Right lung (tissue), 10 donors: ENCODE data around the gene SCART1. TPM values are rescaled to one million over a fixed set of nuclear protein-coding genes. Genes with fewer than 3 reads are reported as not detected.
"Not testable (repeated sequence)": the region's sequence is repeated elsewhere in the genome, so short reads cannot be mapped to it uniquely, and the experiment has no call there.

Experiments
- DNase-seq, 2 donors: peaks; one replicate each; pipeline ENCODE4 v3.0.0-alpha.2; 2013
- long read RNA-seq, 8 donors: transcript quantifications; one replicate each; lab custom pipeline, GENCODE V29; 2026
- polyA plus RNA-seq, 5 donors: library from polyadenylated mRNA; unstranded; fragments of 120-200 nt; gene quantifications; one replicate each; pipeline versions ENCODE4 v1.2.1 to v1.2.3, GENCODE V29; 2013; ENCODE audit warnings: inconsistent platforms in 1 of 5, low replicate concordance in 1 of 5; ENCODE audit not compliant: insufficient read length in 5 of 5, insufficient read depth in 1 of 5

The SCART1 gene
- 1 to 10 TPM; 1.3 to 3.5 (median 2.3) TPM for polyA plus RNA-seq
- long read RNA-seq, donor 1: 0 reads
- long read RNA-seq, donor 2: 0 reads
- long read RNA-seq, donor 3: 0 reads
- long read RNA-seq, donor 4: 0 reads
- long read RNA-seq, donor 5: 0 reads
- long read RNA-seq, donor 6: 0 reads
- long read RNA-seq, donor 7, partial matches to known transcripts: 0 of 1 reads
- long read RNA-seq, donor 7, other reads (novel, unspliced or antisense): 0 of 1 reads
- long read RNA-seq, donor 8, partial matches to known transcripts: 0 of 1 reads
- long read RNA-seq, donor 8, other reads (novel, unspliced or antisense): 0 of 1 reads

DNA sequence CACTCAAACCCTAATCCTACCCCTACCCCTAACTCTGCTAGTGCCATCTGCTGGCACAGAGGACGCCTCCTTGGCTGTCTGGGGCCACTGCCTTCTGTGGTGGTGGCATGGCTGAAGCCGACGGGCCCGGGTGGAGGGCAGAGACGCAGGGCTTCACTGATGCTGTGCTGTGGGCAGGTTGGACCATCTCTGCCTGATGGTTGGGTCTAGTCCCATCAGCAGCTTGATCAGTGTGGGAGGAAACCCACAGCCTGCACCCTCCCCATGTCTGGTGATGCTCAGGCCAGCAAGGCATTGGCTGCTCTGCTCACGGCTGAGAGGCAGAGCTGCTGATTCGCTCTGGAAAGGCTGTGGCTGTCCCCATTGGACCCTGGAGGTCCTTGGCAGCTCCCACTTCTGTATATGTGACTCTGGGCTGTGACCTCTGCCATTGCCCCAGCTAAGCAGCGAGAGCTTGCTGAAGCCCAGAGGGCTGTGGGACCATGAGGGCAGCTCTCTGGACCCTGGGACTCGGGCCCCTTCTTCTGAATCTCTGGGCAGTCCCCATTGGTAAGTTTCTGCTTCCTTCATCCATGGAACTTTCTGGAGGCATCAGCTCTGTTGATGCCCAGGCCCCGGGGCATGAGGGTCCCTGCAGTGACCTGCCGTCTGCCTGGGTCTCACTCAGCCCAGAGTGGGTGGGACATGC, at the start of gene SCART1:
SCART1 (plus strand) TSS at position 430 of the 688 bp plus-strand sequence; CDS start at position 483, 53 bp downstream.
- no peak for DNase-seq

DNA sequence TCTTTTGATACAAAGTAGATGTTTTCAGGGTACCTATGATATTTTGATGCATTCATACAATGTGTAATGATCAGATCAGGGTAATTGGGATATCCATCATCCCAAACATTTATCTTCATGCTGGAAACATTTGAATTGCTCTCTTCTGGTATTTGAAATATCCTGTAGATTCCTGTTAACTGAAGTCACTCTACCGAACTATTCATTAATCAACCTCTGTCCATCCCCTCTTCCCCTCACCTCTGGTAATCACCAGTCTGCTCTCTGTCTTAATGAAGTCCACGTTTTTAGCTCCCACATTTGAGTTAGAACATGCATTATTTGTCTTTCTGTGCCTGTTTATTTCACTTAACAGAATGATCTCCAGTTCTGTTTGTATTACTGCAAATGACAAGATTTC, 48.5 kb upstream of the SCART1 start:
- DNase-seq: no peak

DNA sequence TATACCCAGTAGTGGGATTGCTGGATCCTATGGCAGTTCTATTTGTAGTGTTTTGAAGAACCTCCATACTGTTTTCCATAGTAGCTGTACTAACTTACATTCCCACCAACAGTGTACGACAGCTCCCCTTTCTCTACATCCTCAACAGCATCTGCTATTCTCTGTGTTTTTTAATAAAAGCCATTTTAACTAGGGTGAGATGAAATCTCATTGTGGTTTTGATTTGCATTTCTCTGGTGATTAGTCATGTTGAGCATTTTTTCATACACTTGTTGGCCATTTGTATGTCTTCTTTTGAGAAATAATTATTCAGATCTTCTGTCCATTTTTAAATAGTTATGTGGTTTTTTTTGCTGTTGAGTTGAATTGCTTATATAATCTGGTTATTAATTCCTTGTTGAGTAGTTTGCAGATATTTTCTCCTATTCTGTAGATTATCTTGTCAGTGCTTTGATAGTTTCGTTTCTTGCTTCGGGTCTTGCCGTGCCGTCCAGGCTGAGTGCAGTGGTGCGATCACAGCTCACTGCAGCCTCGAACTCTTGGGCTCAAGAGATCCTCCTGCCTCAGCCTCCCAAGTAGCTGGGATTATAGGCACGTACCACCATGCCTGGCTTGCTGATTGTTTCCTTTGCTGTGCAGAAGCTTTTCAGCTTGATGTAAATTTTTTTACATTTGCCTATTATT, 47.8 kb upstream of the SCART1 start:
- no peak for DNase-seq

DNA sequence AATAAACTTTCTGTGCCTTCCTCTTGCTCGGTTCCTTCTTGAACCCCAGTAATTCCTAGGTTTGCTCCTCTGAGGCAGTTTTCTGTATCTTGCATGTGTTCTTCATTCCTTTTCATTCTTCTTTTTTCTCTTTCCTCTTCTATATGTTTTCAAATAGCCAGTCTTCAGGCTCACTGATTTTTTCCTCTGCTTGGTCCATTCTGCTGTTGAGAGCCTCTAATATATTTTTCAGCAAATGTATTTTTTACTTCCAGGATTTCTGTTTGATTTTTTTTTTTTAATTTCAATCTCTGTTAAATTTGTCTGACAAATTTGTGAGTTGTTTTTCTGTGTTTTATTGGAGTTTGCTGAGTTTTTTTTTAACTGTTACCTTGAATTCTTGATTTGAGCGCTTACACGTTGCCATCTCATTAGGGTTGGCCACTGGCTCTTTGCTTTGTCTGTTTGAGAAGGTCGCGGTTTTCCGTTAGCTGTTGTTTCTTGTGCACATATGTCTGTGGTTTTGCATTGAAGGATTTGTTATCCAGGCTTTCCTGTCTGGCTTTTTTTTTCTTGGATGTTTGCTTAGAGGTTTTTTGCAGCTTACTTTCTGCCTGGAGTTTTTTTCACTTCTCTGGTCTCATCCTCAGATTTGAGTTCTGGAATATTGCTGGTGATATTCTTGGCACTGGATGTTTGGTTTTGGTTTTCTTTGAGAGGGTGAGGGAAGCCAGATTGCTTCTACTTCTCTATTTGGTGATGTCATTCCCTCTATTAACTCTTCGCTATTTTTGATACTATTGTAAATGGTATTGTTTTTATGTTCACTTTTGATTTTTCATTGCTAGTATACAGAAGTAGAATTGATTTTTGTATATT, 42.0 kb upstream of the SCART1 start:
- DNase-seq: no peak

DNA sequence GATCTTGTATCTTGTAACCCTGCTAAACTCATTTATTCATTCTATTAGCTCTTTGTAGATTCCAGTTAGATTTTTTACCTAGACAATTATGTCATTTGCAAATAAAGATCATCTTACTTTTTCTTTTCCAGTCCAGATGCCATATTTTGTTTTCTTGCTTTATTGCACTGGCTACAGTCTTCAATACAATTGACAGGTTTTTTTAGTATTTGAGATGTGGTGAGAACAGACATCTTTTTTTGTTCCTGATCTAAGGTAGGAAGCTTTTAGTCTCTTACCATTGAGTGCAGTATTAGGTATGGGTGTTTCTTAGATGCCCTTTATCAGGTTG, 41.4 kb upstream of the SCART1 start:
- no peak for DNase-seq

DNA sequence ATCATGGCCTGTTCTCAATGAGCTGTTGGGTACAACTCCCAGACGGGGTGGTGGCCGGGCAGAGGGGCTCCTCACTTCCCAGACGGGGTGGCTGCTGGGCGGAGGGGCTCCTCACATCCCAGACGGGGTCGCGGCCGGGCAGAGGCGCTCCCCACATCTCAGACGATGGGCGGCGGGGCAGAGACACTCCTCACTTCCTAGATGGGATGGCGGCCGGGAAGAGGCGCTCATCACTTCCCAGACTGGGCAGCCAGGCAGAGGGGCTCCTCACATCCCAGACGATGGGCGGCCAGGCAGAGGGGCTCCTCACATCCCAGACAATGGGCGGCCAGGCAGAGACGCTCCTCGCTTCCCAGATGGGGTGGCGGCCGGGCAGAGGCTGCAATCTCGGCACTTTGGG, 39.3 kb upstream of the SCART1 start:
- DNase-seq: not testable (repeated sequence)

DNA sequence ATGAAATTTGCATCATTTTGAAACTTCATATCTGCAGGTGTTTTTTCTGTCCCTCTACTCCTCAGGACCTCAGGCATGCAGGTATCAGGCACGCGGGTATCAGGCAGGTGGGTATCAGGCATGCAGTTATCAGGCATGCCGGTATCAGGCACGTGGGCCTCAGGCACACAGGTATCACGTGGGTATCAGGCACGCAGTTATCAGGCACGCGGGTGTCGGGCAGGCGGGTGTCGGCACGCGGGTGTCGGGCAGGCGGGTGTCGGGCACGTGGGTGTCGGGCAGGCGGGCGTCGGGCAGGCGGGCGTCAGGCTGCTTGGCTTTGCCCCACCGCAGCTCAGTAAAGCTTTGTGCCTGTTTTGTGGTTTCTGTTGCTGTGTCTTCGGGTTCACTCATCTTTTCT, 38.0 kb upstream of the SCART1 start:
- no peak for DNase-seq

DNA sequence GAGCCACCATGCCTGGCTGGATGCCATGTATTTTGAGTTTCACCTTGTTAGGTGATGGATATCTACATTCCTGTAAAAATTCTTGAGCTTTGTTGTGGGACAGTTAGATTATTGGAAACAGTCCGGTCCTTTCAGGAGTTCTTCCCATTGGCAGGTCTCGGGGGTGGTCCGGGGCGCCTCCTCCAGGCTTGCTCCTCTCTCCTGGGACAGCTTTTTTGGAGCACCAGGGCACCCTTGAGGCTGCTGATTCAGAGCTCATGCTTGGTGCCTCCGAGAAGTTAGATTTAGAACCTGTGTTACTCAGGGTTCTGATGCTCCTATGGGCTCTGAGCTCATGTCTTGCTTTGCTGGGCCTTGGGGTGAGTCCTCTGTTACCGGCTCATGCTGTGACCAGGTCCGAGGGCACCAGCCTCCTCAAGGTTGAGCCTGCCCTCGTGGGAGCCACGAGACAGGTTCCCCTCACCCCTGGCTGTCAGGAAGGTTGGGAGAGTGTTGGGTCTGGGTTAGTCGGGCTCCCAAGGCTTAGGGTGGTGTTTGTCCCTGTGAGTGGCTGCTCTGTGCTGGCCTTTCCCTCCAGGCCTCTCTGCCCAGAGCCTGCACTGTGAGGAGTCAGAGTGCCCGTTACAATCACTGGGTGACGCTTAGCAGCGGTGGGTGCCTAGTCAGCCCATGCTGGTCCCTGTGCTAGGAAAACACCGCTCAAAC, 35.3 kb upstream of the SCART1 start:
- DNase-seq: no peak

DNA sequence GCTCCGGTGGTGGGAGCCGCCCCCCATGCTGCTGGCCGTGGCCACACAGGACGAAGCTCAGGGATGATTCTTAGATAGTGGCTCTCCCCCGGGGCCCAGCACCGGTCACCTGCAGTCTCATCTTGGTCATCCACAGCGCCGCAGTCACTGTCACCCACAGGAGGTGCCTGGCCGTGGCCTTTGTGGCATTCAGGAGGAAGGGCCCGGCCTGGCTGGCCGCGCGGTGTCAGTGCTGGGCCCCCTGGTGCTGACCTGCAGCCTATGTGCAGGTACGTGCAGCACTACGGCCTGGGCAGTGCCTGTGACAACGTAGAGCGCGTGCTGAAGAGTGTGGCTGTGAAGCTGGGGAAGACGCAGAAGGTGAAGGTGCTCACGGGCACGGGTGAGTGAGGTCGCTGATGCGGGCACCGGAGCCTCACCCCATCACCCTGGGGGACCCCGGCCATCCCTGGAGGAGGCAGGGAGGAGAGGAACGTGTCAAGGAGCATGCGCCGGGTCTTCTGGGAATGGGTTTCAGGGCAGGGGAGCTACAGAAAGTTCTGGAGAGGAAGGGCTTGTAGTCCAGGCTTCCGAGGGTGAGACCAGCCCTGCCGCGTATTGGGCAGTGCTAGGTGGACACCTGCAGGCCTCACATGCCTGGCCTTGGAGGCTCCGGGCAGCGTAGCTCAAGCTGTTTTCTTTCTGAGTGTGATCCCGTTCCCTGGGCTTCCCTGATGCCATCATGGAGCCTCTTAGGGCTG, 34.4 kb upstream of the SCART1 start:
- no peak for DNase-seq

DNA sequence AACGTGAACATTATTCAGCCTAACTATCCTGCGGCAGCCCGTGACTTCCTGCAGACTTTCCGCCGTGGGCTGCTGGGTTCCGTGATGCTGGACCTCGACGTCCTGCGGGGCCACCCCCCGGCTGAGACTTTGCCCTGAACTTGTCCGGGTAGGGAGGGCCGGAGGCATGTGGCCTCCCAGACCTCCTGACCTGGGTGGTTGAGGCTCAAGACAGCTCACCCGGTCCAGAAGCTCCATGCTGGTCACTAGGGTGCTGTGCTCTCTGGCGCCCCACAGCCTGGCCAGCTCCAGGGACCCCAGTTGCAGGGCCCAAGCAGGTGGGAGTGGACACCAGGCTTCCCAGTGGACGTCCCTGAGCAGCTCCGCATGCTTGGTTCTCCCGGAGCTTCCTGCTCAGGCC, 33.7 kb upstream of the SCART1 start:
- no peak for DNase-seq

DNA sequence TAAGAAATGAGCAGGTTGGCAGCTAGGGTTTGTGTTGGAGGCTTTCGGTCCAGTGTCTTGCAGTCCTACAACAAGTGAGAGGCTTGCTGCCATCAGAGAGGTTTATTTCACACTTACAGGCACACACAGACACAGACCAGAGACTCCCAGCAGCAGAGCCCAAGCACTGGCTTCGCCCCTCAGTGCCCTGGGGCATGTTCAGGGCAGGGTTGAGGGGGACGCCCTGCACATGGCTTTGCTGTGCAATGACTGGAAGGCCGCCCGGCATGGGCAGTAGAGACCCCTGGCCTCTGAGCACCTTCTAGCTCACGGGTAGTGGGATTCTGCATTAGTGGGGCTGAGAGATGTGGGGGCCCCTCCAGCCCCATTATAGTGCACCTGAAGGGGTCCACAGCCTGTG, 33.2 kb upstream of the SCART1 start:
- DNase-seq: no peak

DNA sequence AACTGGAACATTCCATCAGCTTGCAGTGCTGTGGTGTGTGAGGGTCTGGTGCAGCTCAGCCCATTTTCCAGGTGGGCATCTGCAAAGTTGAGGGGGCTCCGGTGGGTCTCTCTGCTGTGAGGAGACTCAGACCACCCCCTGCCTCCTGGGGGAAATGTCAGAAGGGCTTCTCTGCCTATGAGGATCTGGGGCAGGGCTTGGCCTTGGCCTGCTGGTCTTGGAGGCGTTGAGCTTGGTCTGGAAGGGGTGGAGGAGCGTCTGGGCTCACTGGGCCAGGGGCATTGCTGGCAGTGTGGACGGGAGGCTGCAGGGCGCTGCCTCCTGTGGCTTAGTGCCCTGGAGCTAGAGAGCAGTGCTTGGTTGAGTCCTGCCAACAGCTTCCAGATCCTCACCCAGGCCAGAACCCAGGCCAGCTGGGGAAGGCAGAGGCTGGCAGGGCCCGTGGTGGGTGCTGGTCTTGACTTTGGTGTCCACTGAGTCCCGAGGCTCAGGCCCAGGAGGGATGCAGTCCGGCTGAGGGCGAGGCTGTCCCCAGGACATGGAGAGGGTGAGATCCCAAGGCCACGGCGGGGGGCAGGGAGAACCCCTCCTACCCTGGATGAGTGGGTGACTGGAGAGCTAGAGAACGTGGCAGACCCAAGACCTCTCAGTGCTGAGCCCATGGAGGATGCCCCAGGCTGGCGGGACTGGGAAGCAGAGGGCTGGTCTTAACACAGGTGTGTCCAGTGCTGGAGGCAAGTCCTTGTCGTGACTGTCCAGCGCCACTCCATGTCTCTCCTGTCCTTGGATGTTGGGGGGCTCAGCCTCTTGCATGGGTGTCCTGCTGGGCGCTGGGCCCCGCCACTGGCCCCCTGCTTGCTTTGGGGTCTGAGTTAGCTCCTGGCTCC, 32.2 kb upstream of the SCART1 start:
- no peak for DNase-seq

DNA sequence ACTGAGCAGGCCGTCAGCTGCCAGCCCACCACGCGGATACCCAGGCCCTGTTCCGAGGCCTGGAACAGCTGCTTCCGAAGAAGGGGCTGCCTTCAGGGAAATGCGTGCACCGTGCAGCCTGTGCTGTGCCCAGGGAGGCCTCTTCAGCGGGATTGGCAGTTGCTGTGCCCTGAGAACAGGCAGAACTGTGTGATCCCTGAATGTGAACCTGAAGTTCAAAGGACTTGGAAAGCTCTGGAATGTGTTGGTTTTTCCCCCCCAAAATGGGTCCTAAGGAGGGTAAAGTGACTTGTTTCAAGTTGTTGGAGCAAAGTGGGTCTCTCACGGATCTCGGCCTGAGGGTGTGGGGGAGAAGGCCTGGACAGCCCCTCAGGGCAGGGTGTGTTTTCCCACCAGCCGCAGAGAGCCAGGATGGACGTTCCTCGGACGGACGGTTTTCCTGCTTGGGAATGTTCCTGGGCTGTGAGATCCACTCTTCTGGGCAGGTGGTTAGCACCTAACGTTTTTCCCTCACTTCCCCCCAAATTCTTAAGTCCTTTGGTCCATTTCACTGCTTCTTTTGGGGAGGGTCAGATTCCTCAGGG, 31.4 kb upstream of the SCART1 start:
- DNase-seq: no peak

DNA sequence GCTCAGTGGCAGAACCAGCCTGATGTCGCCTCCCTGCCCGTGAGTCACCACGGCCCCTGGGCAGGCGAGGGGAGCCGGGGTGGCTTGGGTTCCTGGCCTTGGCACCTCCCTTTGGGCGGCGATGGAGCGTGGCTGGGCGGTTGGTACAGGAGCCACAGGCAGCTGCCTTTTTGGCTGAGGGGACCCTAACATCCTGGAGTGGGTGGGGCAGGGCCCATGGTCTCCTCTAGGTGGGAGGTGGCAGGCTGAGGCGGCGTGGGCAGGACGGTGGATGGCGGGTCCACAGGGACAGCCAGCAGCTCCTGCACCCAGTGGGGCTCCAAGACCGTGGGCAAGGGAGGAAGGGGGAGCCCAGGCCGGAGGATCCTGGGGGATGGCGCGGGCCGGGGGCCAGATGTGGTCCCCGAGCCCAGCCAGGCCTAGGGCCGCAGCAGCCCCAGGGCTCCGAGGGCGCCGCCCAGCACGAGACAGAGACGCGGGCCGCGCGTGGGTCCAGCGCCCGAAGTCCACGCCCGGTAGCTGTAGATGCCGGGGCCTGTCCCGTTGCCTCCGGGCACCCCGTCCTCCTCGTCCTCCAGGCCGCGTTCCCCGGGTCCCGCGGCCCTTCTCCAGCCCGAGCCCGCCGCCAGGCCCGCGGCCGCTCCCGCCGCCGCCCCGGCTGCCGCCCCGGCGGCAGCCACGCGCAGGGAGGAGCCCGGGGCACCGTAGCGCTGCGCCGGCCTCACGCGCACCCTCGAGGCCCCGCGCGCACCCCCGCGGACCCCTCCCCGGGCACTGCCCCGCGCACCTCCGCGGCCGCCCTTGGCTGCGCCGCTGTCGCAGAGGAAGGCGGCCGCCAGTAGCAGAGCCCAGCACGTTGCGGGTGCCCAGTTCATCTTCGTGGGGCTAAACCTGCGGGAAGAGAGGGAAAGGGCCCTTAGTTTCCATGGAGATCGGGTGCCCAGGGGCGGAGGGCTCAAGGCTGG, 30.7 kb upstream of the SCART1 start:
- DNase-seq: no peak

DNA sequence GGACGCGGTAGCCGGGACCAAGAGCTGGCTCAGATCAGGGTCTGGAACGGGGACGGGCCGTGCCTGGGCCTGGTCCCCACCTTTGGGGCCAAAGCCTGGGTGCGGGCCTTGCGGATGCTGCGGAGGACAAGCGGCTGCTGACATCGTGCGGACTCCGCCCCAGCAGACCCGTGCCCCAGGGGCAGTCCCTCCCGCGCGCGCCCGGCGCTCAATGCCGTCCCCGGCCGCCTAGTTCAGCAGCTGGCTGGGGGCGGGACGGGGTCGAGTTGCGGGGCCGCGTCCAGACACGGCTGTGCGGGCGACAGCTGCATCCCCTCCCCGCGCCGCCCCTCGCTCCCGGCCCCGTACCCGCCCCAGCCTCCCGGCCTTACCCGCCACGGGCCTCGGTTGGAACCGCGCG, 29.6 kb upstream of the SCART1 start:
- not testable (repeated sequence) for DNase-seq

DNA sequence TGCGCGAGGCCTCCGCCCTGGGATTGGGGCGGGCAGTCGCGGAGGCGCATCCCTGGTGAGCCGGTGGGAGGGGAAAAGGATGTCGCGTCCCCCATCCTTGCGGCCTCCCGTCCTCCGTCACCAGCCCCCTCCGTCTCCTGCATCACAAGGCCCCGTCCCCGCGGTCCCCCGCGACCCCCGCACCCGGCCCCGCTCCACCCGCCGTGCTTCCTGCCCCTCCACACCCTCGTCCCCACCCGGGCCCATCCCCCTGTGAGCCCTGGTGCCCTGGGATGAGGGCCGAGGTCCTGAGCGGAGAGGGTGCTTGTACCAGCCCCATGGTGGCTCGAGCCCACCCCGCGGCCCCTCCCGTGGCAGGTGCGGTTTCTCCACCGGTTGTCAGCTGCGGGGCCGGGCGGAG, 29.1 kb upstream of the SCART1 start, which contains the start of gene SPRN:
SPRN (minus strand) TSS at position 25 of the 400 bp plus-strand sequence. CDS start 944 bp downstream, outside the sequence.
- not testable (repeated sequence) for DNase-seq

DNA sequence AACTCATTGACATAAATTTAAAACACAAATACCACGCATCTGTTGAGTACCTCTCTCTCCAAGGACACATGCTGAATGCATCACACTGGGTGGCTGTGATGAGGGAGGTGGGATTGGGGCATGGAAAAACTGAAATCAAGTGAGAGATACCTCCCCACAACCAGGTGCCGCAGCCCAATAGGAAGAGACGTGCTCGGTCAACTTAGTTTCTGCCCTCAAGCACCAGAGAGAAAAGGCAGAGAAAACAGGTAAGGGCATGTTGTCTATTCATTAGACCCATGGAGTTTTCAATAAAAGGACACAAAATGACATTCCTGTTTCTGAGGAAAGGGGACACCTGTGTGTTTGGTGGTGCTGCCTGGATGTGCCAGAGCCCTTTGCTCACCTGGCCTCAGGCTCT, 24.2 kb upstream of the SCART1 start:
- DNase-seq: not testable (repeated sequence)
